ENCODE data around the gene TPP1. TPM values are rescaled to one million over a fixed set of nuclear protein-coding genes. Genes with fewer than 3 reads are reported as not detected.

Gene TPP1
- total RNA-seq, 1 donor from 2014 or later: 37.7 TPM

- DNase-seq: no peak
- no peak overlapping the region for H3K27ac Mint-ChIP-seq (ENCODE audit: unreplicated experiment)
Observed at GRCh38 chr11:6578134-6578533, 41.1 kb downstream of the TPP1 start.

GRCh38 chr11:6576471-6577373 lies 42.5 kb downstream of the TPP1 start:
- Mint-ChIP-seq H3K9me3 (ENCODE audit: unreplicated experiment) (peaks cover 5% of the 10 kb centered on the region), H3K4me3 (ENCODE audit: unreplicated experiment) (no peak overlapping the region), H3K4me1 (ENCODE audit: low read depth, unreplicated experiment) (peaks cover 1% of the 10 kb centered on the region), H3K36me3 (ENCODE audit: unreplicated experiment) (peaks cover 6% of the 10 kb centered on the region), H3K27me3 (ENCODE audit: unreplicated experiment) (no peaks in the 10 kb centered on the region), H3K27ac (ENCODE audit: unreplicated experiment) (peak overlapping the region; percentile 41)
- no peak for DNase-seq
- TF ChIP-seq CTCF (IDR thresholded peaks at IDR 0.05; ENCODE audit: partially characterized antibody, unreplicated experiment): no peak

More at GRCh38 chr11:6578134-6578533, 41.1 kb downstream of the TPP1 start:
- no peak for TF ChIP-seq CTCF (IDR thresholded peaks at IDR 0.05; ENCODE audit: partially characterized antibody, unreplicated experiment)
- no peaks in the 10 kb centered on the region for H3K27me3 Mint-ChIP-seq (ENCODE audit: unreplicated experiment)
- peaks cover 4% of the 10 kb centered on the region for H3K9me3 Mint-ChIP-seq (ENCODE audit: unreplicated experiment)
- no peak overlapping the region for H3K4me3 Mint-ChIP-seq (ENCODE audit: unreplicated experiment)
- H3K4me1 Mint-ChIP-seq (ENCODE audit: low read depth, unreplicated experiment): peaks cover 1% of the 10 kb centered on the region
- peaks cover 11% of the 10 kb centered on the region for H3K36me3 Mint-ChIP-seq (ENCODE audit: unreplicated experiment)

GRCh38 chr11:6574816-6575715 lies 44.2 kb downstream of the TPP1 start:
- Mint-ChIP-seq H3K4me3 (ENCODE audit: unreplicated experiment) (no peak overlapping the region), H3K27ac (ENCODE audit: unreplicated experiment) (no peak overlapping the region), H3K36me3 (ENCODE audit: unreplicated experiment) (no peaks in the 10 kb centered on the region), H3K27me3 (ENCODE audit: unreplicated experiment) (no peaks in the 10 kb centered on the region), H3K9me3 (ENCODE audit: unreplicated experiment) (peaks cover 5% of the 10 kb centered on the region), H3K4me1 (ENCODE audit: low read depth, unreplicated experiment) (peaks cover 1% of the 10 kb centered on the region)
- TF ChIP-seq CTCF (IDR thresholded peaks at IDR 0.05; ENCODE audit: partially characterized antibody, unreplicated experiment): no peak
- DNase-seq: no peak

- no peak overlapping the region for H3K4me3 Mint-ChIP-seq (ENCODE audit: unreplicated experiment)
- H3K9me3 Mint-ChIP-seq (ENCODE audit: unreplicated experiment): peaks cover 5% of the 10 kb centered on the region
- peaks cover 6% of the 10 kb centered on the region for H3K27me3 Mint-ChIP-seq (ENCODE audit: unreplicated experiment)
- no peaks in the 10 kb centered on the region for H3K36me3 Mint-ChIP-seq (ENCODE audit: unreplicated experiment)
- no peak for DNase-seq
- TF ChIP-seq CTCF (IDR thresholded peaks at IDR 0.05; ENCODE audit: partially characterized antibody, unreplicated experiment): no peak
- H3K4me1 Mint-ChIP-seq (ENCODE audit: low read depth, unreplicated experiment): peaks cover 1% of the 10 kb centered on the region
- no peak overlapping the region for H3K27ac Mint-ChIP-seq (ENCODE audit: unreplicated experiment)
Observed at GRCh38 chr11:6572215-6572614, 47.0 kb downstream of the TPP1 start.
